Esophagus mucosa (tissue), 1 donor: ENCODE results near the gene XPNPEP1. TPM values are rescaled to one million over a fixed set of nuclear protein-coding genes. Genes with fewer than 3 reads are reported as not detected.

ENCODE experiments used
- total RNA-seq: library from RNA; stranded (reverse); gene quantifications from one replicate; pipeline ENCODE4 v1.2.4, GENCODE V29; 2023
- donor health status: DM: yes; HTN: yes; CAD: no.

Gene XPNPEP1
- total RNA-seq, 1 donor from 2014 or later = 45.7 TPM

Other genes with a start within 250 kb of the XPNPEP1 start
- gene ADD3, start 84.5 kb upstream of the XPNPEP1 start, total RNA-seq = 40.3 TPM